ENCODE data around the gene ALDH3B1. TPM values are rescaled to one million over a fixed set of nuclear protein-coding genes. Genes with fewer than 3 reads are reported as not detected.

Gene ALDH3B1
- total and polyA plus RNA-seq, 9 of the 15 experiments (the other 6 are each of a cell fraction or from before 2014, with no cell fraction given), result 0.01 to 0.35 (median 0.07) TPM; not detected in 2

DNA sequence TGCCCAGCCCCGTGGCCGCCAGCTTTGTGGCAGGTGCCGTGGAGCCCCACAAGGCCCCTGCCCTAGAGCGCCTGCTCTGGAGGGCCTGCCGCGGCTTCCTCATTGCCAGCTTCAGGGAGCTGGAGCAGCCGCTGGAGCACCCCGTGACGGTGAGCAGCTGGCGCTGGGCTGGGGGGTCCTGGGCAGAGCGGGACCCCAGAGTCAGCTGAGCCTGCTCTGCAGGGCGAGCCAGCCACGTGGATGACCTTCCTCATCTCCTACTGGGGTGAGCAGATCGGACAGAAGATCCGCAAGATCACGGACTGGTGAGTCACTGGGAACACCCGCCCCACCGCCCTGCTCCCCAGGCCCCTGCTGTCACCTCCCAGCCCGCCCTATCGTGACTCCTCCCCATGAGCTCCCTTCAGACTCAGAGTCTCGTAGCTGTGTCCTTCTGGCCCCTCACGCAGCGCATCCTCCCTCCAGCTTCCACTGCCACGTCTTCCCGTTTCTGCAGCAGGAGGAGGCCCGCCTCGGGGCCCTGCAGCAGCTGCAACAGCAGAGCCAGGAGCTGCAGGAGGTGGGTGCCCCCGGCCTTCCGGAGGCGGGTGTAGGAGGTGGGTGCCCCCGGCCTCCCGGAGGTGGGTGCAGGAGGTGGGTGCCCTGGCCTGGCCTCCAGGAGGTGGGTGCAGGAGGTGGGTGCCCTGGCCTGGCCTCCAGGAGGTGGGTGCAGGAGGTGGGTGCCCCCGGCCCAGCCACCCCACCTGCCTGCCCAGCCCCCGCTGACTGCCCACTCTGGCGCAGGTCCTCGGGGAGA lies 33.4 kb downstream of the ALDH3B1 start (continued):
- peak in 1 of 3 experiments; percentile 22 for TF ChIP-seq YY1 (IDR thresholded peaks at IDR 0.05; ENCODE audit: borderline replicate concordance in 1 of 3, control insufficient read depth in 1 of 3, extremely low read depth in 1 of 3, insufficient read depth in 3 of 3, insufficient read length in 1 of 3, insufficient replicate concordance in 2 of 3, low read depth in 1 of 3, low read length in 2 of 3)
- no peak for TF ChIP-seq ATF6 (CRISPR knock-in tag; IDR thresholded peaks at IDR 0.05)
- TF ChIP-seq CHAMP1 (IDR thresholded peaks at IDR 0.05), result no peak
- no peak; the same call in 1 of the 2 replicates for TF ChIP-seq ZNF589 (CRISPR knock-in tag; IDR thresholded peaks at IDR 0.05; ENCODE audit: low read depth)
- TF ChIP-seq ZNF12 (CRISPR knock-in tag; IDR thresholded peaks at IDR 0.05), result no peak
- TF ChIP-seq, protein P1, sequence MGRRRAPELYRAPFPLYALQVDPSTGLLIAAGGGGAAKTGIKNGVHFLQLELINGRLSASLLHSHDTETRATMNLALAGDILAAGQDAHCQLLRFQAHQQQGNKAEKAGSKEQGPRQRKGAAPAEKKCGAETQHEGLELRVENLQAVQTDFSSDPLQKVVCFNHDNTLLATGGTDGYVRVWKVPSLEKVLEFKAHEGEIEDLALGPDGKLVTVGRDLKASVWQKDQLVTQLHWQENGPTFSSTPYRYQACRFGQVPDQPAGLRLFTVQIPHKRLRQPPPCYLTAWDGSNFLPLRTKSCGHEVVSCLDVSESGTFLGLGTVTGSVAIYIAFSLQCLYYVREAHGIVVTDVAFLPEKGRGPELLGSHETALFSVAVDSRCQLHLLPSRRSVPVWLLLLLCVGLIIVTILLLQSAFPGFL (CRISPR knock-in tag; IDR thresholded peaks at IDR 0.05), result no peak
- TF ChIP-seq SIX5 (IDR thresholded peaks at IDR 0.05; ENCODE audit: borderline replicate concordance in 1 of 2, insufficient read depth in 1 of 2, low read depth in 1 of 2, low read length in 2 of 2), result no peak
- no peak for TF ChIP-seq ZNF707 (CRISPR knock-in tag; conservative IDR thresholded peaks at IDR 0.05)
- TF ChIP-seq ARNT (IDR thresholded peaks at IDR 0.05), result no peak
- peak; percentile 89 for TF ChIP-seq EP400 (IDR thresholded peaks at IDR 0.05)
- TF ChIP-seq THAP12 (CRISPR knock-in tag; IDR thresholded peaks at IDR 0.05), result peak; percentile 62; the same call in 1 of the 2 replicates
- TF ChIP-seq PURB (CRISPR knock-in tag; IDR thresholded peaks at IDR 0.05; ENCODE audit: low read depth), result no peak
- peak; percentile 75; the same call in 1 of the 2 replicates for TF ChIP-seq ZNF583 (CRISPR knock-in tag; IDR thresholded peaks at IDR 0.05)
- no peak for TF ChIP-seq PYGO2 (tag; IDR thresholded peaks at IDR 0.05)
- TF ChIP-seq U2AF1 (optimal IDR thresholded peaks at IDR 0.05; ENCODE audit: low read depth, low read length), result no peak

All from K562 (cell line).